Stimulated activated CD4-positive, alpha-beta T cell treated with anti-CD3 and anti-CD28 coated beads, Interleukin-4, amount 100 ng/mL, for 24 hours (primary cell): ENCODE results near the gene DDR1.
"Not testable (repeated sequence)": the region's sequence is repeated elsewhere in the genome, so short reads cannot be mapped to it uniquely, and the experiment has no call there.

Experiments used
- DNase-seq: peaks from one replicate; pipeline ENCODE4 v3.0.0-alpha.2; 2020

DDR1 gene

DNA sequence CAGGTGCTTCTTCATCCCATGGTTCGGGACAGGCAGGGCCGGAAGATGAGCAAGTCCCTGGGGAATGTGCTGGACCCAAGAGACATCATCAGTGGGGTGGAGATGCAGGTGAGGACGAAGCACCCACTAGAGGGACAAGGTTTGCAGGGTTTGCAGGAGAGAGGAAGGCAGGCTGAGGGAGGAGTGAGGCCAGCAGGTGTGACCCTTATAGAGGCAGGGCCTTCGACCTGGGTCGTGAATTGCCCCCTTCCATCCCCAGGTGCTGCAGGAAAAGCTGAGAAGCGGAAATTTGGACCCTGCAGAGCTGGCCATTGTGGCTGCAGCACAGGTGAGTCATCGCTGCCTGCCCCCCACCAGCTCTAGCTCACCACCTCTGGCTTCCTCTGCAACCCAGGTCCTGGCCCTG, 38.1 kb downstream of the DDR1 start:
- DNase-seq: no peak

DNA sequence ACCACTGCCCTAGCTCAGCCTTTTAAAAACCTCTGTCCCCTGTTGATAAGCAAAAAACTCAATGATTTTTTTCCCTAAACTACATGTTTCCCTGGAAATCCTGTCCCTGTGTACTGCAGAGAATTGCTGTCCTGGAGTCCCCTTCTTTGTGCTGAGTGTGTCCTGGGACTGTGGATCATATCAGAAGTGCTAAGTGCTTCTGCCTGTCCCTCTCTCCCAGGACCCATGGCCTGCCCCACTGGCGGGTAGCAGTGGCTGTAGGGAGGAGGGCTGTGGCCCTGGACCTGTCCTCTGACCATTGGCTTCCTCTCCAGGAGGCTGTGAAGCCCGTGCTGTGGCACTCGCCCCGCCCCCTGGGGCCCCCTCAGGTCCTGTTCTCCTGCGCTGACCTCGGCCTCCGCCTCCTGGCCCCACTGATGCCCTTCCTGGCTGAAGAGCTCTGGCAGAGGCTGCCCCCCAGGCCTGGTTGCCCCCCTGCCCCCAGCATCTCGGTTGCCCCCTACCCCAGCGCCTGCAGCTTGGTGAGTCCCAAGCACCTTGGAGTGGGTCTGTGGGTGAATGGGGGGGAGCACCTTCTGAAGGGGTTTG, 39.8 kb downstream of the DDR1 start:
- DNase-seq: not testable (repeated sequence)

GRCh38 chr6:30926644-30927043, 42.3 kb downstream of the DDR1 start:
- no peak for DNase-seq

DNA sequence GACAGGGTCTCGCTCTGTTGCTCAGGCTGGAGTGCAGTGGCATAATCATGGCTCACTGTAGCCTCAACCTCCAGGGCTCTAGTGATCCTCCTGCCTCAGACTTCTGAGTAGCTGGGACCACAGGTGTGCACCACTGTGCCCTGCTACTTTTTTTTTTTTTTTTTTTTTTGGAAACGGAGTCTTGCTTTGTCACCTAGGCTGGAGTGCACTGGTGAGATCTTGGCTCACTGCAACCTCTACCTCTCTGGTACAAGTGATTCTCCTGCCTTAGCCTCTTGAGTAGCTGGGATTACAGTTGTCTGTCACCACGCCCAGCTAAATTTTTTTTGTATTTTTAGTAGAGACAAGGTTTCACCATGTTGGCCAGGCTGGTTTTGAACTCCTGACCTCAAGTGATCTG, 42.8 kb downstream of the DDR1 start:
- not testable (repeated sequence) for DNase-seq

GRCh38 chr6:30928677-30929076, 44.4 kb downstream of the DDR1 start:
- no peak for DNase-seq

- DNase-seq: no peak
Measured at GRCh38 chr6:30930506-30930905, 46.2 kb downstream of the DDR1 start.

GRCh38 chr6:30931272-30931671, 47.0 kb downstream of the DDR1 start:
- DNase-seq: no peak

DNA sequence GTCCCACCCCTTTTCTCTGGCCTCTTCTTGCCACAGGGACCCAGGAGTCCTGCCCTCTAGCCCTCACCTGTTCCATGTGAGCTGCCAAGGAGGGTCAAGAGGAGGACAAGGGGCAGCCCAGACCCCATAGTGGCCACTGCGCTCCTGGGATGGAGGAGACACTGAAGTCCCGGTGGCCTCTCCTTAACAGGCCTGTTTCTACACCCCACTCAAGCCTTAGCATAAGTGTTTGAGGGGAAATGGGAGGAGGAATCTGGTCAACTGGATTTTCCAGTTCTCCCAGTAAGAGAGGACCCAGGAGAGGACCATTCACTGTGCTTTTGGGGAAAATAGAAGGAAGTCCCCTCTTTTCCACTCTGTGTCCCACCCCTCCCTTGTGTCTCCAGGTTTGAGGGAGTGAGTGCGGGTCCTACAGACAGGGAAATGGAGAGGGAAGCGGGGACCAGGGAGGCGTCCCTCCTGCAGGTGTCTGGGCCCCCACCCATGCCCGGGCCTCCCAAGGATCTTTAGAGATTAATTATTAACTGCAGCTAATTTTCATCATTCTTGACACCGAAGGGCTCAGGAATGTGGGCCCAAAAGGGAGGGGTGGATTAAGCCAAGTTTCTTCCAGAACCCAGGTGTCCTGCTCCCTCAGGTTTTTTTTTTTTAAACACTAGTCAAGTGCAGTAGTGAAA, 47.8 kb downstream of the DDR1 start, which contains the start of gene SFTA2:
TSS of gene SFTA2 (minus strand) at position 202 of the 677 bp plus-strand sequence. CDS start at position 128, 74 bp downstream.
- no peak for DNase-seq

- DNase-seq: no peak
Measured at GRCh38 chr6:30932665-30933365, 48.5 kb downstream of the DDR1 start.

- DNase-seq: no peak
Measured at GRCh38 chr6:30935018-30935417, 50.7 kb downstream of the DDR1 start.

GRCh38 chr6:30937265-30937664, 52.9 kb downstream of the DDR1 start:
- no peak for DNase-seq

GRCh38 chr6:30938730-30939129, 54.4 kb downstream of the DDR1 start:
- no peak for DNase-seq

GRCh38 chr6:30939473-30939872, 55.2 kb downstream of the DDR1 start:
- DNase-seq: no peak

DNA sequence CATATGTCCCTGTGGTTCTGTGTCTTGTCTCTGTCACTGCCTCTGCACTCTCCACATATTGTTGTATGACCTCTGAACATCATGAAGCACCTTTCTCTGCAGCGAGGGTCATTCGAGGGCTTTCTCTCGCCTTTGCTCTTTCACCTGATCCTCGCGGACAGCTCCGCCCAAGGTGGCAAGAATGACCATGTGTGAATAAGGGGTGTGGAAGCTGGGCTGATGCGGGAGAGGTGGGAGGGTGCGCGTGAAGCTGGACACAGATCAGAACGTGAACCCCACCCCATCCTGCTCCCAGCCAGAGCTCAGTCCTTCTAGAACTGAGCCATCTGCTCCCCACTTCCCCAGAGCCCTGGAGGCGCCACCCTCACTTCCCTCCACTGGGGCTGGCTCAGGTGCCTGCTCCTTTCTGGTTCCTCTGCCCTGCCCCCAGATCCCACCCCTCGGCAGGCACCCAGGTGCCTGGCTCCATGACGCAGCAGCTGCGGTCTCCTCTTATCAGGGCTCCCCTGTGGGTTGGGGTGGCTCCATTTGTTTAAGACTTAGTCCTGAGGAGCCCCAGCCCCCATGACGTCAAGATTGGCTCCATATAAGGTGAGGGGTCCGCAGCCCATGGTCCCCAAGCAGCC, 56.2 kb downstream of the DDR1 start, which contains the start of gene MUCL3:
TSS of gene MUCL3 (plus strand) at position 613 of the 626 bp plus-strand sequence. CDS start 27 bp downstream, outside the sequence.
- no peak for DNase-seq

DNA sequence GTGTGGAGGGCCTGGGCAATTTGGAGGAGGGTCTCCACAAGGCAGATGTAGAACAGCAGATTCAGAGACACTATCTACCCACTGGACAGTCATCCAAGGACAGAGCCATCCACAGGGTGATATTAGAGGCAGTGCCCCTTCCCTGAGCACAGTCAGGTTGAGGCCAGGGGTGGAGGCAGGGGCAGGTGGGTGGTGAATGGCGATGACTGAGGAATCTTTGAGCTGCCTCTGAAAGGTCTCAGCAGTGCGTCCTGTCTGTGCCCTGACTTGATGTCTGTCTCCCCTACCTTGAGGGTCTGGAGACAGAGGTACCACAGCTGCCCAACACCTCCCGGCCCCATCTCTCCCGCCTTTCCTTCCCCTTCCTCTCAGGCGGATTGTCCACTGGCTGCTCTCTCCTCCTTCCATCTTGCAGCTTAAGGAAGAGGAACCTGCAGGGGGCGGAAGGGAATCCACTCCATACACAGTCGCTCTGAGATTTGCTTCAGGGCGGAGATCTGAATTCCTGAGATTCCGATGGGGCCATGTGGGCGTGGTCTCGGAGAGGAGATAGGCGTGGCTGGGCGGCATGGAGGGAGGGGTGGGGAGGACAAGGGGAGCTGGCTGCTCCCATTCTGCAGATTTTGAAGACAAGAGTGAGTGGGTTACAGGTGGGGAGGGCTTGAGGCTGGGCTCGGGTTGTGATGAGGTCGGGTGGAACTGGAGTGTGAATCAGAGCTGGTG, 58.2 kb downstream of the DDR1 start:
- DNase-seq: no peak

DNA sequence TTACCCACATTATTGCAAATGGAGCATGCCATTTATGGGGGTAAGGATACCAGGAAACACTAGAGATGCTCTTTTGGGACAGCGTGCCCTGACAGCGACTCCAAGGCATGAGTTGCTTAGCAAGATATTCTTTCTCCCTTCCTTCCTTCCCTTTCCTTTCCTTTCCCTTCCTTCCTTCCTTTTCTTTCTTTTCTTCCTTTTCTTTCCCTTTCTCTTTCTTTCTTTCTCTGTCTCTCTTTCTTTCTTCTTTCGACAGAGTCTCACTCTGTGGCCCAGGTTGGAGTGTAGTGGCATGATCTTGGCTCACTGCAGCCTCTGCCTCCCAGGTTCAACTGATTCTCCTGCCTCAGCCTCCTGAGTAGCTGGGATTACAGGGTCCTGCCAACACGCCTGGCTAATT, 59.7 kb downstream of the DDR1 start:
- DNase-seq: no peak

GRCh38 chr6:30945281-30945680, 61.0 kb downstream of the DDR1 start:
- no peak for DNase-seq

DNA sequence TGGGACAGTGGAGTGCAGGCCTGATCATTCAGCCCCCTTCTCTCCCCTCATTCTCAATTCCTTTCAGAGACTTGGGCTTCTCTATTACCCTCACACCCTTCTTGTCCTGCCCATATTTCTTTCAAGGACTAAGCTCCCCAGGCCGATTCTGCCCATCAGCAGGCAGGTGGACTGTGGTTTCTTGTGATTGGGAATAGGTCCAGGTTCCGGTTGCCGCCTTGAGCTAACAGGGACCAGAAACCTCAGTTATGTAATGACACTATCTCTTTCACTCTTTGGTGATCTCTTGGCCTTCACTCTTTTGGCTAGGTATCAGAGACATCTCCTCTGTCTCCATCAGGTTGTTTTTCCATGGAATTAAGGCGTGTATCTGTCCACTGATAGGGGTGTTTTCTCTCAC, 62.9 kb downstream of the DDR1 start:
- DNase-seq: no peak

DNA sequence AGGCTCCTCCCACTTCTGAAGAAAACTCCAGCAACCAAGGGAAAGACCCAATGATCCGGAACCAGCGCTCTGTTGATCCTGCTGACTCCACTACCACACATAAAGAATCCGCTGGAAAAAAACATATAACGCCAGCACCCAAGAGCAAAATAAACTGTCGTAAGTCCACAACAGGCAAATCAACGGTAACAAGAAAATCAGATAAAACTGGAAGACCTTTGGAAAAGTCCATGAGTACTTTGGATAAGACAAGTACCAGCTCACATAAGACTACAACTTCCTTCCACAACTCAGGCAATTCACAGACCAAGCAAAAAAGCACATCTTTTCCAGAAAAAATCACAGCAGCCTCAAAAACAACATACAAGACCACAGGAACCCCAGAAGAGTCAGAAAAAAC, 64.5 kb downstream of the DDR1 start:
- no peak for DNase-seq
